H9 (cell line): Measurements from ENCODE around the gene NPIPA3. TPM values are rescaled to one million over a fixed set of nuclear protein-coding genes. Genes with fewer than 3 reads are reported as not detected.

Source experiments
- DNase-seq: peaks from one replicate; pipeline ENCODE4 v3.0.0-alpha.2; 2017
- H2AFZ ChIP-seq: one replicate; pipeline ENCODE4 v1.6.1; 2013; ENCODE audit warnings: mild to moderate bottlenecking, low read length, control low read depth, moderate library complexity
- H2AK5ac ChIP-seq: 2 replicates; pipeline ENCODE4 v1.6.1; 2013; ENCODE audit warnings: low read length, control low read depth, mixed read lengths; ENCODE audit not compliant: insufficient read length
- H2BK120ac ChIP-seq: one replicate; pipeline ENCODE4 v1.6.1; 2013; ENCODE audit warnings: low read depth, mild to moderate bottlenecking, low read length, control low read depth, inconsistent platforms; ENCODE audit not compliant: poor library complexity, severe bottlenecking
- H2BK12ac ChIP-seq: 2 replicates; pipeline ENCODE4 v1.6.1; 2013; ENCODE audit warnings: low read length, control low read depth, mixed read lengths, low read depth; ENCODE audit not compliant: insufficient read length
- H2BK15ac ChIP-seq: 2 replicates; pipeline ENCODE4 v1.6.1; 2013; ENCODE audit warnings: low read depth, low read length, control low read depth
- H2BK20ac ChIP-seq: one replicate; pipeline ENCODE4 v1.6.1; 2013; ENCODE audit warnings: low read depth, mild to moderate bottlenecking, low read length, control low read depth, inconsistent platforms; ENCODE audit not compliant: poor library complexity, severe bottlenecking
- H2BK5ac ChIP-seq: 2 replicates; pipeline ENCODE4 v1.6.1; 2013; ENCODE audit warnings: low read length, control low read depth, mixed read lengths; ENCODE audit not compliant: insufficient read length
- H3K14ac ChIP-seq: 2 replicates; pipeline ENCODE4 v1.6.1; 2013; ENCODE audit warnings: low read length, control low read depth; ENCODE audit not compliant: insufficient read depth
- H3K18ac ChIP-seq: 2 replicates; pipeline ENCODE4 v1.6.1; 2013; ENCODE audit warnings: low read depth, mild to moderate bottlenecking, mixed read lengths, low read length, control low read depth; ENCODE audit not compliant: insufficient read length
- H3K23ac ChIP-seq: 2 replicates; pipeline ENCODE4 v1.6.1; 2013; ENCODE audit warnings: low read length, control low read depth, mixed read lengths, low read depth; ENCODE audit not compliant: insufficient read length
- H3K23me2 ChIP-seq: 2 replicates; pipeline ENCODE4 v1.6.1; 2013; ENCODE audit warnings: low read depth, mild to moderate bottlenecking, mixed read lengths, low read length, control low read depth; ENCODE audit not compliant: insufficient read length, poor library complexity, severe bottlenecking
- H3K27ac ChIP-seq: 2 replicates; pipeline ENCODE4 v1.5.1; 2013; ENCODE audit warnings: low read length, control low read depth, mixed read lengths, low read depth; ENCODE audit not compliant: insufficient read length
- H3K27me3 ChIP-seq: 2 replicates; pipeline ENCODE4 v1.6.1; 2013; ENCODE audit warnings: low read length, control low read depth, inconsistent platforms; ENCODE audit not compliant: insufficient read depth
- H3K4ac ChIP-seq: 2 replicates; pipeline ENCODE4 v1.6.1; 2013; ENCODE audit warnings: low read depth, mild to moderate bottlenecking, control low read depth, inconsistent platforms, low read length, moderate library complexity
- H3K4me1 ChIP-seq: 2 replicates; pipeline ENCODE4 v1.6.1; 2013; ENCODE audit warnings: low read length, control low read depth, inconsistent platforms; ENCODE audit not compliant: insufficient read depth
- H3K4me2 ChIP-seq: 2 replicates; pipeline ENCODE4 v1.6.1; 2013; ENCODE audit warnings: low read length, control low read depth, mixed read lengths; ENCODE audit not compliant: insufficient read length, insufficient read depth
- H3K56ac ChIP-seq: 2 replicates; pipeline ENCODE4 v1.6.1; 2013; ENCODE audit warnings: low read depth, mild to moderate bottlenecking, mixed read lengths, low read length, control low read depth; ENCODE audit not compliant: insufficient read length
- H3K79me1 ChIP-seq: 2 replicates; pipeline ENCODE4 v1.6.1; 2013; ENCODE audit warnings: low read depth, mild to moderate bottlenecking, moderate library complexity, low read length, control low read depth, inconsistent platforms; ENCODE audit not compliant: insufficient read depth, poor library complexity, severe bottlenecking
- H3K79me2 ChIP-seq: 2 replicates; pipeline ENCODE4 v1.6.1; 2013; ENCODE audit warnings: low read length, control low read depth, inconsistent platforms; ENCODE audit not compliant: insufficient read depth
- H3K9ac ChIP-seq: 2 replicates; pipeline ENCODE4 v1.6.1; 2013; ENCODE audit warnings: low read length, control low read depth, mixed read lengths; ENCODE audit not compliant: insufficient read length; ENCODE audit errors: extremely low read depth
- H3K9me3 ChIP-seq: one replicate; pipeline ENCODE4 v1.6.1; 2013; ENCODE audit warnings: low read depth, low read length, inconsistent platforms; ENCODE audit not compliant: control insufficient read depth
- H3T11ph ChIP-seq: one replicate; pipeline ENCODE4 v1.6.1; 2013; ENCODE audit warnings: mild to moderate bottlenecking, low read length, control low read depth, inconsistent platforms
- H4K20me1 ChIP-seq: one replicate; pipeline ENCODE4 v1.6.1; 2013; ENCODE audit not compliant: control insufficient read depth, insufficient read length, insufficient read depth
- H4K5ac ChIP-seq: 2 replicates; pipeline ENCODE4 v1.6.1; 2013; ENCODE audit warnings: low read depth, mild to moderate bottlenecking, mixed read lengths, low read length, control low read depth; ENCODE audit not compliant: insufficient read length
- H4K8ac ChIP-seq: replicated peaks from 2 replicates; pipeline ENCODE4 v1.6.1; 2013; ENCODE audit warnings: low read length, control low read depth, mixed read lengths, low read depth; ENCODE audit not compliant: insufficient read length
- H4K91ac ChIP-seq: 2 replicates; pipeline ENCODE4 v1.6.1; 2013; ENCODE audit warnings: low read depth, mild to moderate bottlenecking, moderate library complexity, mixed read lengths, low read length, control low read depth; ENCODE audit not compliant: insufficient read length
- H3K27ac Mint-ChIP-seq, 3 experiments: 2 replicates in 2 of 3; 3 replicates in 1 of 3; pipeline ENCODE4 v1.8.0; 2020 to 2021; ENCODE audit warnings: mixed read lengths in 3 of 3, mild to moderate bottlenecking in 1 of 3, moderate library complexity in 1 of 3
- H3K27me3 Mint-ChIP-seq: 2 replicates; pipeline ENCODE4 v1.8.0; 2021; ENCODE audit warnings: low read depth, mild to moderate bottlenecking, moderate library complexity, mixed read lengths
- H3K36me3 Mint-ChIP-seq, 3 experiments: 2 replicates in 2 of 3; 3 replicates in 1 of 3; pipeline ENCODE4 v1.8.0; 2020 to 2021; ENCODE audit warnings: low read depth in 3 of 3, mixed read lengths in 3 of 3; ENCODE audit not compliant: insufficient read depth in 1 of 3
- H3K4me1 Mint-ChIP-seq, 2 experiments: 2 replicates each; pipeline ENCODE4 v1.8.0; 2020; ENCODE audit warnings: mixed read lengths in 2 of 2
- H3K4me3 Mint-ChIP-seq, 2 experiments: 2 replicates in 1 of 2; 3 replicates in 1 of 2; pipeline ENCODE4 v1.8.0; 2020 to 2021; ENCODE audit warnings: mild to moderate bottlenecking in 2 of 2, mixed read lengths in 2 of 2, moderate library complexity in 1 of 2
- H3K9me3 Mint-ChIP-seq, 2 experiments: 2 replicates in 1 of 2; 3 replicates in 1 of 2; pipeline ENCODE4 v1.8.0; 2020; ENCODE audit warnings: mild to moderate bottlenecking in 2 of 2, mixed read lengths in 2 of 2, moderate library complexity in 1 of 2
- WGBS: extraction: QIAGEN DNeasy Blood & Tissue Kit; methylation state at CpG from one replicate; pipeline ENCODE4 v1.1.7; 2013; ENCODE audit warnings: missing lambda C conversion rate, low lambda C conversion rate, mixed read lengths; ENCODE audit not compliant: insufficient read length; ENCODE audit errors: extremely low coverage; 5-methylcytosine and 5-hydroxymethylcytosine counted together
- total RNA-seq: library from RNA; stranded (reverse); gene quantifications from 2 replicates; pipeline ENCODE4 v1.2.1, GENCODE V29; 2021
- TF ChIP-seq, protein P1 (sequence below): fragments of 200-600 bp; sonication (generic); conservative IDR thresholded peaks from 3 replicates; pipeline ENCODE4 v1.8.0; 2021; ENCODE audit warnings: antibody characterized with exemption, mild to moderate bottlenecking

NPIPA3 gene
- total RNA-seq, 1 experiment from 2014 or later, result 1.3 TPM

DNA sequence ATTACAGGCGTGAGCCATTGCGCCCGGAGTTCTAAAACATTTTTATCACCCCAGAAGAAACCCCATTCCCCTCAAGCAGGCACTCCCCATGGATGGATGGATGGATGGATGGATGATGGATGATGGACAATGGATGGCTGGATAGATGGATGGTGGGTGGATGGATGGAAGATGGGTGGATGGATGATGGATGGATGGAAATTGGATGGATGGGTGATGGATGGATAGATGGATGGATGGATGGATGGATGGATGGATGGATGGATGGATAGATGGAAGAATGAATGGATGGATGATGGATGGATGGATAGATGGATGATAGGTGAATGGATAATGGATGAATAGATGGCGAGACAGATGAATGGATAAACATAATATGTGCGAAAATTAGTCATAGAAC is 25.6 kb upstream of the NPIPA3 start:
- Histone ChIP-seq H3K79me1 (no peaks in the 10 kb centered on the region), H4K20me1 (no peaks in the 10 kb centered on the region)
- WGBS, result no CpG with 5 or more reads among the region's 5 CpGs

More for the DNA sequence above, 25.6 kb upstream of the NPIPA3 start:
- no peaks in the 10 kb centered on the region; the same call in 1 of the 2 replicates for H3K27me3 Mint-ChIP-seq
- no peaks in the 10 kb centered on the region for H3K23me2 ChIP-seq
- no peak overlapping the region for H3K4me3 Mint-ChIP-seq
- no peaks in the 10 kb centered on the region for H3K9me3 Mint-ChIP-seq
- H3T11ph ChIP-seq, result no peak overlapping the region
- H3K27ac Mint-ChIP-seq, result no peak overlapping the region
- H3K36me3 Mint-ChIP-seq, result no peaks in the 10 kb centered on the region
- no peak overlapping the region for H2AK5ac ChIP-seq
- H2BK120ac ChIP-seq, result no peak overlapping the region
- H3K14ac ChIP-seq, result no peak overlapping the region
- H4K8ac ChIP-seq, result no peak overlapping the region
- no peak overlapping the region for H3K4ac ChIP-seq
- H3K9me3 ChIP-seq, result no peaks in the 10 kb centered on the region
- H3K79me2 ChIP-seq, result no peaks in the 10 kb centered on the region
- H3K4me1 ChIP-seq, result no peaks in the 10 kb centered on the region
- no peak overlapping the region for H2BK5ac ChIP-seq
- no peaks in the 10 kb centered on the region for H3K4me1 Mint-ChIP-seq
- no peak overlapping the region for H3K18ac ChIP-seq
- H4K91ac ChIP-seq, result no peak overlapping the region
- H3K27ac ChIP-seq, result no peak overlapping the region
- no peak overlapping the region for H2BK20ac ChIP-seq
- no peak for DNase-seq
- no peak overlapping the region for H3K23ac ChIP-seq
- no peak overlapping the region for H4K5ac ChIP-seq
- no peak overlapping the region for H3K56ac ChIP-seq
- no peaks in the 10 kb centered on the region for H3K27me3 ChIP-seq
- TF ChIP-seq, protein P1, sequence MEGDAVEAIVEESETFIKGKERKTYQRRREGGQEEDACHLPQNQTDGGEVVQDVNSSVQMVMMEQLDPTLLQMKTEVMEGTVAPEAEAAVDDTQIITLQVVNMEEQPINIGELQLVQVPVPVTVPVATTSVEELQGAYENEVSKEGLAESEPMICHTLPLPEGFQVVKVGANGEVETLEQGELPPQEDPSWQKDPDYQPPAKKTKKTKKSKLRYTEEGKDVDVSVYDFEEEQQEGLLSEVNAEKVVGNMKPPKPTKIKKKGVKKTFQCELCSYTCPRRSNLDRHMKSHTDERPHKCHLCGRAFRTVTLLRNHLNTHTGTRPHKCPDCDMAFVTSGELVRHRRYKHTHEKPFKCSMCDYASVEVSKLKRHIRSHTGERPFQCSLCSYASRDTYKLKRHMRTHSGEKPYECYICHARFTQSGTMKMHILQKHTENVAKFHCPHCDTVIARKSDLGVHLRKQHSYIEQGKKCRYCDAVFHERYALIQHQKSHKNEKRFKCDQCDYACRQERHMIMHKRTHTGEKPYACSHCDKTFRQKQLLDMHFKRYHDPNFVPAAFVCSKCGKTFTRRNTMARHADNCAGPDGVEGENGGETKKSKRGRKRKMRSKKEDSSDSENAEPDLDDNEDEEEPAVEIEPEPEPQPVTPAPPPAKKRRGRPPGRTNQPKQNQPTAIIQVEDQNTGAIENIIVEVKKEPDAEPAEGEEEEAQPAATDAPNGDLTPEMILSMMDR, result no peak
- no peak overlapping the region for H2BK12ac ChIP-seq
- no peak overlapping the region for H3K4me2 ChIP-seq
- no peak overlapping the region for H2BK15ac ChIP-seq
- H3K9ac ChIP-seq, result no peak overlapping the region
- H2AFZ ChIP-seq, result no peak overlapping the region
